DOHH2 (cell line): Measurements from ENCODE around the gene SSBP3.

Source experiments
- EZH2phosphoT487 ChIP-seq: fragments of 200-600 bp; sonication (generic); IDR thresholded peaks from 2 replicates; pipeline ENCODE4 v1.6.1; 2017; ENCODE audit warnings: borderline replicate concordance, mild to moderate bottlenecking, antibody characterized with exemption, low read length, moderate library complexity, mixed read lengths
- TF ChIP-seq, protein P1 (sequence below): fragments of 200-600 bp; sonication (generic); IDR thresholded peaks from one replicate; pipeline ENCODE4 v1.5.1; 2014; ENCODE audit warnings: antibody characterized with exemption, mild to moderate bottlenecking, low read depth, low read length; ENCODE audit not compliant: poor library complexity, severe bottlenecking

GRCh38 chr1:54260810-54261209, 145.4 kb downstream of the SSBP3 start:
- TF ChIP-seq, protein P1, sequence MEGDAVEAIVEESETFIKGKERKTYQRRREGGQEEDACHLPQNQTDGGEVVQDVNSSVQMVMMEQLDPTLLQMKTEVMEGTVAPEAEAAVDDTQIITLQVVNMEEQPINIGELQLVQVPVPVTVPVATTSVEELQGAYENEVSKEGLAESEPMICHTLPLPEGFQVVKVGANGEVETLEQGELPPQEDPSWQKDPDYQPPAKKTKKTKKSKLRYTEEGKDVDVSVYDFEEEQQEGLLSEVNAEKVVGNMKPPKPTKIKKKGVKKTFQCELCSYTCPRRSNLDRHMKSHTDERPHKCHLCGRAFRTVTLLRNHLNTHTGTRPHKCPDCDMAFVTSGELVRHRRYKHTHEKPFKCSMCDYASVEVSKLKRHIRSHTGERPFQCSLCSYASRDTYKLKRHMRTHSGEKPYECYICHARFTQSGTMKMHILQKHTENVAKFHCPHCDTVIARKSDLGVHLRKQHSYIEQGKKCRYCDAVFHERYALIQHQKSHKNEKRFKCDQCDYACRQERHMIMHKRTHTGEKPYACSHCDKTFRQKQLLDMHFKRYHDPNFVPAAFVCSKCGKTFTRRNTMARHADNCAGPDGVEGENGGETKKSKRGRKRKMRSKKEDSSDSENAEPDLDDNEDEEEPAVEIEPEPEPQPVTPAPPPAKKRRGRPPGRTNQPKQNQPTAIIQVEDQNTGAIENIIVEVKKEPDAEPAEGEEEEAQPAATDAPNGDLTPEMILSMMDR = no peak
- no peak for TF ChIP-seq EZH2phosphoT487
